ENCODE measurements around the gene ZMIZ1.

ZMIZ1 gene

DNA sequence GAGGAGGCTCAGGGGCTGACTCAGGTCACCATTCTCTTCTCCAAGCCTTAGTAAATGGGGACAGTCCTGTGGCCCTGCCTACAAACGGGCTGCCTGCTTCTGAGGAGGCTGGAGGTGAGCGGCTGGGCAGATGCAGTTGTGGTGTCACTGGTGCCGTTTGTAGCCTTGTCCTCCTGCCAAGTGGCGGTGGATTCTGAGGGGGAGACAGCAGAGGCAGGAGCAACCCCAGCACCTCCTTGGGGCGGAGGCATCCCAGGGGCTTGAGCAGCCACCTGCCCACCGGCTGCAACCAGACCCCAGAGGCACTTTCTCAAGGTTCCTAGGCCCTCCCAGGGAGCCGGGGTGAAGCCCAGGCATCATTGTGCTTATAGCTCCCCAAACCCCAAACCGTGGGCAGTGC is 112.5 kb downstream of the ZMIZ1 start:
- H3K36me3 ChIP-seq (ENCODE audit: control insufficient read depth, insufficient read depth, low read length) = no peaks in the 10 kb centered on the region
- H3K4me3 ChIP-seq (replicated peaks; ENCODE audit: low read depth, low read length) = no peak overlapping the region
- TF ChIP-seq, protein P1, sequence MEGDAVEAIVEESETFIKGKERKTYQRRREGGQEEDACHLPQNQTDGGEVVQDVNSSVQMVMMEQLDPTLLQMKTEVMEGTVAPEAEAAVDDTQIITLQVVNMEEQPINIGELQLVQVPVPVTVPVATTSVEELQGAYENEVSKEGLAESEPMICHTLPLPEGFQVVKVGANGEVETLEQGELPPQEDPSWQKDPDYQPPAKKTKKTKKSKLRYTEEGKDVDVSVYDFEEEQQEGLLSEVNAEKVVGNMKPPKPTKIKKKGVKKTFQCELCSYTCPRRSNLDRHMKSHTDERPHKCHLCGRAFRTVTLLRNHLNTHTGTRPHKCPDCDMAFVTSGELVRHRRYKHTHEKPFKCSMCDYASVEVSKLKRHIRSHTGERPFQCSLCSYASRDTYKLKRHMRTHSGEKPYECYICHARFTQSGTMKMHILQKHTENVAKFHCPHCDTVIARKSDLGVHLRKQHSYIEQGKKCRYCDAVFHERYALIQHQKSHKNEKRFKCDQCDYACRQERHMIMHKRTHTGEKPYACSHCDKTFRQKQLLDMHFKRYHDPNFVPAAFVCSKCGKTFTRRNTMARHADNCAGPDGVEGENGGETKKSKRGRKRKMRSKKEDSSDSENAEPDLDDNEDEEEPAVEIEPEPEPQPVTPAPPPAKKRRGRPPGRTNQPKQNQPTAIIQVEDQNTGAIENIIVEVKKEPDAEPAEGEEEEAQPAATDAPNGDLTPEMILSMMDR (IDR thresholded peaks at IDR 0.05; ENCODE audit: insufficient read depth, low read length, poor library complexity, severe bottlenecking) = no peak
- no peaks in the 10 kb centered on the region; the same call in 1 of the 2 replicates for H3K27me3 ChIP-seq (replicated peaks; ENCODE audit: control insufficient read depth, insufficient read depth, low read length)
- no peak for DNase-seq (ENCODE audit: extremely low read depth, insufficient read length)

DNA sequence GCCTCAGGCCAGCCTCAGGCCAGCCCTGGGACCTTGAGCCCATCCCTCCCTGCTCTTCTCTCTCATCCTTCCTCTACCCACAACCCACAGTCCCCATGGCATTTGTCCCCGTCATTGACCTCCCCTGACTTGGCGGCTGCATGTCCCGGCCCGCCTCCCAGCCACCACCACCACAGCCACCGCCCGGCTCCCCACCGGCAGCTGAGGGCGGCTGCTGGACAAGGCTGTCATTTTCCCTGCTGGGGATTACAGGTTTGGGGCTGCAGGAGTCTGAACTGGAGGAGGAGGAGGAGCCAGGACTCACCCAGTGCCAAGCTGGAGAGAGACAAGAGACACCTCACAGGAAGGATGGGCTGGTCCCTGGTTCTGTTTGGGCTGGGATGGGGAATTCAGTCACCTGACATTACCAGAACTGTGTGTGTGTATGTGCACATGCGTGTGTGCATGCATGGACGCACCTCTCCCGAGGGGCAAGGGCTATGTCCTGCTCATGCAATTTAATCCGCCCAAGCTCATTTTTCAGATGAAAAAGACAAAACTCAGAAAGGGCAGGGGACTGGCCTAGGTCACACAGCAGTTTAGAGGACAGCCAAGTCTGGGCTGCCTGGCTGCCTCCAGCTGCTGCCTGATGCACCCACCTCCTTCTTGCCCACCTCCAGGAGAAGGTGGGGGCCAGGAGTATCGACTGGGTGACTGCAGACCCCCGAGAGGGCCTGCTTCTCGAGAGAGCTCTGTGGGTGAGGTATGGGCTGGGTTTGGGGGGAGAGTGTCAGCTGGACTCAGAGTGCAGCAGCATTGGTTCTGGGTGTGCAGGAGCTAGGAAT is 113.1 kb downstream of the ZMIZ1 start:
- H3K27me3 ChIP-seq (replicated peaks; ENCODE audit: control insufficient read depth, insufficient read depth, low read length) = no peaks in the 10 kb centered on the region; the same call in 1 of the 2 replicates
- no peaks in the 10 kb centered on the region for H3K36me3 ChIP-seq (ENCODE audit: control insufficient read depth, insufficient read depth, low read length)
- DNase-seq (ENCODE audit: extremely low read depth, insufficient read length) = no peak
- TF ChIP-seq, protein P1 (IDR thresholded peaks at IDR 0.05; ENCODE audit: insufficient read depth, low read length, poor library complexity, severe bottlenecking) = no peak
- no peak overlapping the region for H3K4me3 ChIP-seq (replicated peaks; ENCODE audit: low read depth, low read length)

DNA sequence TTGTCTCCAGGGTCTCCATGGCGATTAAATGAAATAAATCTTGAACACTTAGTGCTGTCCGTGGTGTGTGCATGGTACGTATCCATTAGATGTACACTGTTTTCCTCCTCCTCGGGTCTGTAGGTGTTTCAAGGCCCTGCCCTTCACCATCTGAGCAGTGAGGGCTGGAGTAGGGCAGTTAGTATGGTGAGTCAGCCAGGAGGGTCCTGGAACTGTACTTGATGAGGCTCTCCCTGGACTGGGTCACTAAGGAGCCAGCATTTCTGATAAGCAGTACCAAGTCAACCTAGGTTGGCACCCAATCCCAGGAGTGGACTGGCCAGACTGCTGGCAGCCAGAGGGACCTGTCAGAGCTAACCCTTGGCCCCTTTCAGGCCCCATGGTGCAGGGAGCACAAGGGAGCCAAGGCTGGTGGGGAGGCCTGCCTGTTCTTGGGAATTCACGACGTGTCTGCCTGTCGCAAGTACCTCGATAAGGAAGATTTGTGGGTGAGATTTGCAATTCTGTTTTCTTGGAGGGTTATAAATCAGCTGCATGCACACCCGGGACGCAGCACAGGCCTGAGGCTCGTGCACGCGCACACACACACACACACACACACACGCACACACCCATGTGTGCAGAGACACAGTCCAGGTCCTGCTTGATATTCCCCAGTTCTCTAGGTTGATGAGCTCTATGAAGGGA is 114.2 kb downstream of the ZMIZ1 start:
- no peaks in the 10 kb centered on the region for H3K36me3 ChIP-seq (ENCODE audit: control insufficient read depth, insufficient read depth, low read length)

DNA sequence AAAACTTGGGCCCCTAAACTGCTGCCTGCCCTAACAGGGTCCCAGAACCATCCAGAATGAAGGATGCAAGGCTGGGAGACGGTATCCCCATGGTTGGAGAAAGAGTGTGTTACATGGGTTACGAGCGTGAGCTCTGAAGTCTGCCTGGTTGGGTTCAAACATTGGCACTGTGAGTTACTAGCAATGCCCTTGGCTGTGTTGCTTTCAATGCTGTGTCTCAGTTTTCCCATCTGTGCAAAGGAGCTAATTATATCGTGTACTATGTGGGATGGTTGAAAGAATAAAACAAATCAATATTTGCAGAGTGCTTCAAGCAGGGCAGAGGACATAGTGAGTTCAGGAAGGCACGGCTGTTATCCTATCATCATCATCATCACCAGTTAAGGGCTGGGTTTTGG is 114.7 kb downstream of the ZMIZ1 start:
- no peak overlapping the region for H3K4me3 ChIP-seq (replicated peaks; ENCODE audit: low read depth, low read length)
- no peak for DNase-seq (ENCODE audit: extremely low read depth, insufficient read length)
- no peaks in the 10 kb centered on the region for H3K36me3 ChIP-seq (ENCODE audit: control insufficient read depth, insufficient read depth, low read length)
- TF ChIP-seq, protein P1 (IDR thresholded peaks at IDR 0.05; ENCODE audit: insufficient read depth, low read length, poor library complexity, severe bottlenecking) = no peak
- no peaks in the 10 kb centered on the region; the same call in 1 of the 2 replicates for H3K27me3 ChIP-seq (replicated peaks; ENCODE audit: control insufficient read depth, insufficient read depth, low read length)

More for the DNA sequence above, 114.2 kb downstream of the ZMIZ1 start:
- Histone ChIP-seq H3K4me3 (replicated peaks; ENCODE audit: low read depth, low read length) (no peak overlapping the region), H3K27me3 (replicated peaks; ENCODE audit: control insufficient read depth, insufficient read depth, low read length) (no peaks in the 10 kb centered on the region; the same call in 1 of the 2 replicates)
- DNase-seq (ENCODE audit: extremely low read depth, insufficient read length) = no peak
- TF ChIP-seq, protein P1 (IDR thresholded peaks at IDR 0.05; ENCODE audit: insufficient read depth, low read length, poor library complexity, severe bottlenecking) = no peak

DNA sequence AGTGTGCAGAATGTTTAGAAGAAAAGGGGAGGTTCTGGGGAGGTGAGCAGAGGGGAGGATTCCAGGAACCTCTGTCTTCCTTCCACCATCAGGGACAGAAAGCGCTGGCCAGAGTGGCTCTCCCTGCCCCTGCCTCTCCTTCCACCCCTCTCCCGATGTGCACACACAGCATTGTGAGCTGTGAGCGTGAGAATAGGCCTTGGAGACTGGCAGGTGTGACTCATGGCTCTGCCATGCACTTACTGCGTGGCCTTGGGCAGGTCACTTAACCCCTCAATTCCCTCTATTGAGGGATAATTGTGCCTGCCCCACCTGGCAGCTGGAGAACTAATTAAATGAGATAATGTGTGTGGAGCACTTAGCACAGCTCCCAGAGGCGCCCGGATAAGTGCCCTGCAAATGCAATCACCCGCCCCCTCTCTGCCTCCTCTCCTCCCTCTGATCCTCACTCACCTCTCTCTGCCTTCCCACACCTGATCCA is 115.4 kb downstream of the ZMIZ1 start:
- TF ChIP-seq, protein P1 (IDR thresholded peaks at IDR 0.05; ENCODE audit: insufficient read depth, low read length, poor library complexity, severe bottlenecking) = no peak
- no peak overlapping the region for H3K4me3 ChIP-seq (replicated peaks; ENCODE audit: low read depth, low read length)
- H3K27me3 ChIP-seq (replicated peaks; ENCODE audit: control insufficient read depth, insufficient read depth, low read length) = no peaks in the 10 kb centered on the region; the same call in 1 of the 2 replicates
- no peak for DNase-seq (ENCODE audit: extremely low read depth, insufficient read length)
- H3K36me3 ChIP-seq (ENCODE audit: control insufficient read depth, insufficient read depth, low read length) = no peaks in the 10 kb centered on the region
